WTC11 (cell line): ENCODE data around the gene PTPN4.

Experiments
- CBFB ChIP-seq: sonication (generic); formaldehyde crosslinking; IDR thresholded peaks from 2 replicates; pipeline ENCODE4 v1.8.1; 2022; ENCODE audit warnings: mild to moderate bottlenecking, low read depth, missing genetic modification reagents
- CREB1 ChIP-seq: sonication (generic); formaldehyde crosslinking; IDR thresholded peaks from 2 replicates; pipeline ENCODE4 v1.8.0; 2023; ENCODE audit warnings: mild to moderate bottlenecking, missing genetic modification reagents
- EMX1 ChIP-seq: fragments of 250-450 bp; sonication (Bioruptor Pico); IDR thresholded peaks from 2 replicates; pipeline ENCODE4 v1.8.0; 2021; ENCODE audit warnings: mild to moderate bottlenecking
- KAT7 ChIP-seq: sonication (generic); formaldehyde crosslinking; IDR thresholded peaks from 2 replicates; pipeline ENCODE4 v1.8.1; 2023; ENCODE audit warnings: missing genetic modification reagents, mild to moderate bottlenecking, borderline replicate concordance
- MAX ChIP-seq: sonication (generic); formaldehyde crosslinking; IDR thresholded peaks from 2 replicates; pipeline ENCODE4 v1.8.0; 2022; ENCODE audit warnings: mild to moderate bottlenecking, missing genetic modification reagents
- MXD4 ChIP-seq: fragments of 250-450 bp; sonication (Bioruptor Pico); IDR thresholded peaks from 2 replicates; pipeline ENCODE4 v1.8.0; 2021; ENCODE audit warnings: mild to moderate bottlenecking, moderate library complexity, borderline replicate concordance
- NFYB ChIP-seq: sonication (generic); formaldehyde crosslinking; conservative IDR thresholded peaks from 2 replicates; pipeline ENCODE4 v1.8.0; 2022; ENCODE audit warnings: low read depth, missing genetic modification reagents
- RORB ChIP-seq: fragments of 250-450 bp; sonication (Bioruptor Pico); IDR thresholded peaks from 2 replicates; pipeline ENCODE4 v1.9.0; 2021; ENCODE audit warnings: mild to moderate bottlenecking
- TCF7 ChIP-seq: sonication (generic); formaldehyde crosslinking; IDR thresholded peaks from 2 replicates; pipeline ENCODE4 v1.8.0; 2022; ENCODE audit warnings: mild to moderate bottlenecking, low read depth, missing genetic modification reagents, moderate library complexity
- TEAD4 ChIP-seq: sonication (generic); formaldehyde crosslinking; IDR thresholded peaks from 2 replicates; pipeline ENCODE4 v1.8.0; 2022; ENCODE audit warnings: mild to moderate bottlenecking, missing genetic modification reagents
- ZMAT4 ChIP-seq: fragments of 250-450 bp; sonication (Bioruptor Pico); IDR thresholded peaks from 2 replicates; pipeline ENCODE4 v1.9.0; 2021; ENCODE audit warnings: mild to moderate bottlenecking
- TF ChIP-seq, protein P1 (sequence below): sonication (generic); formaldehyde crosslinking; IDR thresholded peaks from 2 replicates; pipeline ENCODE4 v1.8.1; 2023; ENCODE audit warnings: mild to moderate bottlenecking, missing genetic modification reagents, moderate library complexity
- TF ChIP-seq, protein P2 (sequence below): fragments of 200-600 bp; IDR thresholded peaks from 2 replicates; pipeline ENCODE4 v1.8.0; 2022; ENCODE audit warnings: antibody characterized with exemption

DNA sequence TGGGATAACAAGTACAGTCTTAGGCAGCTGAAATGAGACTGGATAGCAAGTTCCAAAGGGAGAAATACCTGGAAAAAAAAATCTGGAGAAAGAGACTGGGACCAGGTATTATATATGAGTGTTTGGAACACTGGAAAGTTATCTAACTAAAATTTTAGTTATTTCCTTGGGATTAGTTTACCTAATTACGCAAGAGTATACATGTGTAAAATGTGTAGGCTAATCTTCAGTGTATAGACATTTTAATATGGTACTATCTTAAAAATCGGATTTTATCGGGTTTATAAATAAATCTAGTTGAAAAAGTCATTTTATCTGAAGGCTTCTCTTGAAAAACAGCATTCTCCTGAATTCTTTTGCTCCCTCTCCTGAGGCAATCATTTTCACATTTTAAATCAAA lies 257.1 kb downstream of the PTPN4 start:
- TF ChIP-seq, protein P1, sequence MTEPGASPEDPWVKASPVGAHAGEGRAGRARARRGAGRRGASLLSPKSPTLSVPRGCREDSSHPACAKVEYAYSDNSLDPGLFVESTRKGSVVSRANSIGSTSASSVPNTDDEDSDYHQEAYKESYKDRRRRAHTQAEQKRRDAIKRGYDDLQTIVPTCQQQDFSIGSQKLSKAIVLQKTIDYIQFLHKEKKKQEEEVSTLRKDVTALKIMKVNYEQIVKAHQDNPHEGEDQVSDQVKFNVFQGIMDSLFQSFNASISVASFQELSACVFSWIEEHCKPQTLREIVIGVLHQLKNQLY, result no peak
- TF ChIP-seq, protein P2, sequence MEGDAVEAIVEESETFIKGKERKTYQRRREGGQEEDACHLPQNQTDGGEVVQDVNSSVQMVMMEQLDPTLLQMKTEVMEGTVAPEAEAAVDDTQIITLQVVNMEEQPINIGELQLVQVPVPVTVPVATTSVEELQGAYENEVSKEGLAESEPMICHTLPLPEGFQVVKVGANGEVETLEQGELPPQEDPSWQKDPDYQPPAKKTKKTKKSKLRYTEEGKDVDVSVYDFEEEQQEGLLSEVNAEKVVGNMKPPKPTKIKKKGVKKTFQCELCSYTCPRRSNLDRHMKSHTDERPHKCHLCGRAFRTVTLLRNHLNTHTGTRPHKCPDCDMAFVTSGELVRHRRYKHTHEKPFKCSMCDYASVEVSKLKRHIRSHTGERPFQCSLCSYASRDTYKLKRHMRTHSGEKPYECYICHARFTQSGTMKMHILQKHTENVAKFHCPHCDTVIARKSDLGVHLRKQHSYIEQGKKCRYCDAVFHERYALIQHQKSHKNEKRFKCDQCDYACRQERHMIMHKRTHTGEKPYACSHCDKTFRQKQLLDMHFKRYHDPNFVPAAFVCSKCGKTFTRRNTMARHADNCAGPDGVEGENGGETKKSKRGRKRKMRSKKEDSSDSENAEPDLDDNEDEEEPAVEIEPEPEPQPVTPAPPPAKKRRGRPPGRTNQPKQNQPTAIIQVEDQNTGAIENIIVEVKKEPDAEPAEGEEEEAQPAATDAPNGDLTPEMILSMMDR, result no peak
- TF ChIP-seq TEAD4 (CRISPR knock-in tag), result no peak
- TF ChIP-seq MXD4, result no peak
- no peak for TF ChIP-seq NFYB (CRISPR knock-in tag)
- TF ChIP-seq CREB1 (CRISPR knock-in tag), result no peak
- no peak for TF ChIP-seq RORB (CRISPR knock-in tag)
- TF ChIP-seq ZMAT4, result no peak
- TF ChIP-seq EMX1 (CRISPR knock-in tag), result no peak
- TF ChIP-seq TCF7 (CRISPR knock-in tag), result no peak
- TF ChIP-seq MAX (CRISPR knock-in tag), result no peak
- TF ChIP-seq KAT7 (CRISPR knock-in tag), result no peak
- no peak for TF ChIP-seq CBFB (CRISPR knock-in tag)
